Epithelial cell of proximal tubule (primary cell): ENCODE measurements around the gene ZNF346. TPM values are rescaled to one million over a fixed set of nuclear protein-coding genes. Genes with fewer than 3 reads are reported as not detected.
"Not testable (repeated sequence)": the region's sequence is repeated elsewhere in the genome, so short reads cannot be mapped to it uniquely, and the experiment has no call there.

Experiments
- DNase-seq: peaks from one replicate; pipeline ENCODE4 v3.0.0-alpha.2; 2011; ENCODE audit warnings: low read depth
- H3K4me3 ChIP-seq: 2 replicates; pipeline ENCODE4 v1.5.1; 2011; ENCODE audit warnings: low read depth, mild to moderate bottlenecking, low read length
- CTCF ChIP-seq: conservative IDR thresholded peaks from 2 replicates; pipeline ENCODE4 v1.5.1; 2012; ENCODE audit warnings: low read depth, mild to moderate bottlenecking, low read length
- total RNA-seq: library from RNA; depleted of rRNA; stranded (reverse); fragments of >200 nt; gene quantifications from 2 replicates; pipeline ENCODE4 v1.2.3, GENCODE V29; 2015

ZNF346 gene
- total RNA-seq, 1 donor from 2014 or later: 8.8 TPM

GRCh38 chr5:176987583-176987982, 34.9 kb upstream of the ZNF346 start:
- no peak overlapping the region for H3K4me3 ChIP-seq
- DNase-seq: no peak
- no peak for TF ChIP-seq CTCF

- H3K4me3 ChIP-seq, DNase-seq: not testable (repeated sequence)
Observed at GRCh38 chr5:176993081-176993480, 29.4 kb upstream of the ZNF346 start.

GRCh38 chr5:176994460-176995121, 27.9 kb upstream of the ZNF346 start:
- TF ChIP-seq CTCF: no peak
- DNase-seq: peak; percentile 53
- H3K4me3 ChIP-seq: no peak overlapping the region

GRCh38 chr5:176995122-176995490, 27.4 kb upstream of the ZNF346 start:
- no peak for DNase-seq
- H3K4me3 ChIP-seq: no peak overlapping the region
- TF ChIP-seq CTCF: no peak

- H3K4me3 ChIP-seq: no peak overlapping the region
- DNase-seq: no peak
- TF ChIP-seq CTCF: no peak
Observed at GRCh38 chr5:176995896-176996767, 26.4 kb upstream of the ZNF346 start.

GRCh38 chr5:176996780-176997179, 25.7 kb upstream of the ZNF346 start:
- no peak for DNase-seq
- no peak for TF ChIP-seq CTCF
- H3K4me3 ChIP-seq: no peak overlapping the region

GRCh38 chr5:176998828-176999227, 23.7 kb upstream of the ZNF346 start:
- no peak for TF ChIP-seq CTCF

GRCh38 chr5:176999526-176999925, 23.0 kb upstream of the ZNF346 start:
- DNase-seq, H3K4me3 ChIP-seq: not testable (repeated sequence)

More at GRCh38 chr5:176998828-176999227, 23.7 kb upstream of the ZNF346 start:
- DNase-seq: no peak
- H3K4me3 ChIP-seq: no peak overlapping the region
